ENCODE results near the gene TBX1.
"Not testable (repeated sequence)": the region's sequence is repeated elsewhere in the genome, so short reads cannot be mapped to it uniquely, and the experiment has no call there.

The TBX1 gene

GRCh38 chr22:19785461-19786263 is 25.1 kb downstream of the TBX1 start:
- DNase-seq, result no peak

GRCh38 chr22:19786264-19786585 is 25.6 kb downstream of the TBX1 start:
- no peak for DNase-seq

- no peak for DNase-seq
Measured at GRCh38 chr22:19786959-19787848, 26.6 kb downstream of the TBX1 start.

- no peak for DNase-seq
Measured at GRCh38 chr22:19787849-19788141, 27.2 kb downstream of the TBX1 start.

GRCh38 chr22:19788661-19789225 is 28.2 kb downstream of the TBX1 start:
- DNase-seq, result no peak

- DNase-seq, result no peak
Measured at GRCh38 chr22:19789406-19789805, 28.8 kb downstream of the TBX1 start.

- no peak for DNase-seq
Measured at GRCh38 chr22:19789828-19790227, 29.2 kb downstream of the TBX1 start.

- no peak for DNase-seq
Measured at GRCh38 chr22:19791243-19791642, 30.7 kb downstream of the TBX1 start.

GRCh38 chr22:19791894-19792293 is 31.3 kb downstream of the TBX1 start:
- DNase-seq, result no peak

GRCh38 chr22:19792383-19792896 is 31.9 kb downstream of the TBX1 start:
- DNase-seq, result not testable (repeated sequence)

GRCh38 chr22:19793161-19793560 is 32.6 kb downstream of the TBX1 start:
- no peak for DNase-seq

GRCh38 chr22:19793661-19794310 is 33.2 kb downstream of the TBX1 start:
- no peak for DNase-seq

GRCh38 chr22:19795617-19796008 is 35.0 kb downstream of the TBX1 start:
- no peak for DNase-seq

- no peak for DNase-seq
Measured at GRCh38 chr22:19796160-19796559, 35.6 kb downstream of the TBX1 start.

- DNase-seq, result no peak
Measured at GRCh38 chr22:19797086-19798002, 36.8 kb downstream of the TBX1 start.

GRCh38 chr22:19798003-19798665 is 37.6 kb downstream of the TBX1 start:
- no peak for DNase-seq

- no peak for DNase-seq
Measured at GRCh38 chr22:19798891-19799293, 38.3 kb downstream of the TBX1 start.

GRCh38 chr22:19799322-19800190 is 39.0 kb downstream of the TBX1 start:
- DNase-seq, result no peak

- no peak for DNase-seq
Measured at GRCh38 chr22:19800306-19800705, 39.7 kb downstream of the TBX1 start.

- no peak for DNase-seq
Measured at GRCh38 chr22:19800761-19801244, 40.2 kb downstream of the TBX1 start.
